GM19467 (cell line): ENCODE results near the gene SRMS.

Source experiments
- ATAC-seq: cut with Tn5 transposase; IDR thresholded peaks from one replicate; pipeline ENCODE4 v1.9.1; 2021; ENCODE audit warnings: mild to moderate bottlenecking, moderate library complexity; ENCODE audit not compliant: unreplicated experiment

Gene SRMS

GRCh38 chr20:63547725-63548480 lies at the start of gene SRMS:
Gene SRMS, minus strand, starts transcription at chr20:63547749. Its CDS starts 286 bp downstream, at chr20:63547463.
- no peak for ATAC-seq

GRCh38 chr20:63596423-63596822 lies 48.9 kb upstream of the SRMS start:
- ATAC-seq: no peak

- ATAC-seq: no peak
Measured at GRCh38 chr20:63595416-63596127, 48.0 kb upstream of the SRMS start.

- no peak for ATAC-seq
Measured at GRCh38 chr20:63594043-63594561, 46.6 kb upstream of the SRMS start.

- no peak for ATAC-seq
Measured at GRCh38 chr20:63592661-63593060, 45.1 kb upstream of the SRMS start.

- no peak for ATAC-seq
Measured at GRCh38 chr20:63591786-63592355, 44.3 kb upstream of the SRMS start.

- ATAC-seq: no peak
Measured at GRCh38 chr20:63591147-63591533, 43.6 kb upstream of the SRMS start.

- ATAC-seq: no peak
Measured at GRCh38 chr20:63590218-63591146, 42.9 kb upstream of the SRMS start.

- no peak for ATAC-seq
Measured at GRCh38 chr20:63589261-63590217, 42.0 kb upstream of the SRMS start.

- no peak for ATAC-seq
Measured at GRCh38 chr20:63588641-63589041, 41.1 kb upstream of the SRMS start.

GRCh38 chr20:63587776-63588591 lies 40.4 kb upstream of the SRMS start:
- no peak for ATAC-seq

- no peak for ATAC-seq
Measured at GRCh38 chr20:63587256-63587655, 39.7 kb upstream of the SRMS start.

GRCh38 chr20:63586797-63587196 lies 39.2 kb upstream of the SRMS start:
- no peak for ATAC-seq

- no peak for ATAC-seq
Measured at GRCh38 chr20:63585616-63586565, 38.3 kb upstream of the SRMS start.

GRCh38 chr20:63582382-63583063 lies 35.0 kb upstream of the SRMS start:
- ATAC-seq: no peak

- ATAC-seq: no peak
Measured at GRCh38 chr20:63580796-63581461, 33.4 kb upstream of the SRMS start.
